Parathyroid adenoma (tissue), 2 donors: Measurements from ENCODE around the gene PPARA.

Experiments used
- H2AFZ ChIP-seq: fragments of 300-600 bp; sonication (generic); one replicate; pipeline ENCODE4 v1.7.0; 2017; ENCODE audit warnings: antibody characterized with exemption, mild to moderate bottlenecking
- H3K27ac ChIP-seq: fragments of 300-600 bp; sonication (generic); one replicate; pipeline ENCODE4 v1.7.0; 2017
- H3K27me3 ChIP-seq: fragments of 300-600 bp; sonication (generic); one replicate; pipeline ENCODE4 v1.7.0; 2017; ENCODE audit warnings: low read length; ENCODE audit not compliant: control insufficient read depth, insufficient read depth
- H3K36me3 ChIP-seq: fragments of 300-600 bp; sonication (generic); one replicate; pipeline ENCODE4 v1.7.0; 2017; ENCODE audit warnings: low read length; ENCODE audit not compliant: control insufficient read depth, insufficient read depth
- H3K4me1 ChIP-seq: fragments of 300-600 bp; sonication (generic); one replicate; pipeline ENCODE4 v1.7.0; 2017; ENCODE audit warnings: control low read depth
- H3K4me2 ChIP-seq: fragments of 300-600 bp; sonication (generic); one replicate; pipeline ENCODE4 v1.7.0; 2017; ENCODE audit warnings: low read length
- H3K4me3 ChIP-seq: fragments of 300-600 bp; sonication (generic); one replicate; pipeline ENCODE4 v1.7.0; 2017; ENCODE audit warnings: low read depth, low read length
- H3K79me2 ChIP-seq: fragments of 300-600 bp; sonication (generic); one replicate; pipeline ENCODE4 v1.7.0; 2017; ENCODE audit warnings: control low read depth
- H3K9ac ChIP-seq: fragments of 300-600 bp; sonication (generic); one replicate; pipeline ENCODE4 v1.7.0; 2017; ENCODE audit warnings: mild to moderate bottlenecking
- H3K9me3 ChIP-seq: fragments of 300-600 bp; sonication (generic); one replicate; pipeline ENCODE4 v1.7.0; 2017; ENCODE audit warnings: low read length; ENCODE audit not compliant: control insufficient read depth
- CTCF ChIP-seq: fragments of 300-600 bp; sonication (generic); IDR thresholded peaks from one replicate; pipeline ENCODE4 v1.7.0; 2017; ENCODE audit warnings: antibody characterized with exemption, mild to moderate bottlenecking
- donor health status: primary hyperparathyroidism.

PPARA gene

DNA sequence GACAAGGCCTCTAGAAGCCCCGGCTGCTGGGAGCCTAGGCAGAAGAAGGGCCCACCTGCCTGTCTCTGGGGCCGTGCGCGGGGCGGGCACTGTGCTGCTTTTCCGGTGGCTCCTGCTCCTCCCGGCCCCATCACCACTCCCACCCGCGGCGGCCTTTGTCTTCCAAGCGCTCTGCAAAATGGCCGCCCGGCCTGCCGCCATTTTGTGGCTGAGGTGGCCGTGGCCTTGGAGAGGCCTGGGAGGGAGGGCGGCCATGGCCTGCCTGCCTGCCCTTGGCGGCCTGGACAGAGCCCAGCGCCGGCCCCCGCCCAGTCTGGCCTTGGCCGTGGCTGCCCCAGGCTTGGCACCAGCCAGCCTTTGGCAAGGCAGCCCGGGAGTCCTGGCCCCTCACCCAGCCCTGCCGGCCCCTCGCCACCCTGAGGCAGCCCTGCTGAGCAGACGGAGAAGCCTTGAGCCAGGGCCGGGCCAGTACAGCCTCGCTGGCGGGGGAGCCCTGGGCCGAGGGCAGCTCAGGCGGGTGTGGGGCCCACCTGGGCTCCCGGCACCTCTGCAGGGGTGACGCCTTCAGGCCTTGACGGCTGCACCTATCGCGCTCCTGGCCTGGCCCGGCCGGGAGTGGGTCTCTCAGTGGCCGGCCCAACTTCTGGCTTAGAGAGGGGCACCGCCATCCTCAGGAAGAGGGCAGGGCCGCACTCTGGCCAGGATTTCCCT, 46.0 kb upstream of the PPARA start:
- Histone ChIP-seq H3K4me1 (no peaks in the 10 kb centered on the region), H2AFZ (no peak overlapping the region), H3K36me3 (no peaks in the 10 kb centered on the region), H3K4me2 (no peak overlapping the region), H3K79me2 (no peaks in the 10 kb centered on the region), H3K4me3 (no peak overlapping the region), H3K27ac (no peak overlapping the region), H3K27me3 (no peaks in the 10 kb centered on the region), H3K9me3 (no peaks in the 10 kb centered on the region), H3K9ac (no peak overlapping the region)
- no peak for TF ChIP-seq CTCF

DNA sequence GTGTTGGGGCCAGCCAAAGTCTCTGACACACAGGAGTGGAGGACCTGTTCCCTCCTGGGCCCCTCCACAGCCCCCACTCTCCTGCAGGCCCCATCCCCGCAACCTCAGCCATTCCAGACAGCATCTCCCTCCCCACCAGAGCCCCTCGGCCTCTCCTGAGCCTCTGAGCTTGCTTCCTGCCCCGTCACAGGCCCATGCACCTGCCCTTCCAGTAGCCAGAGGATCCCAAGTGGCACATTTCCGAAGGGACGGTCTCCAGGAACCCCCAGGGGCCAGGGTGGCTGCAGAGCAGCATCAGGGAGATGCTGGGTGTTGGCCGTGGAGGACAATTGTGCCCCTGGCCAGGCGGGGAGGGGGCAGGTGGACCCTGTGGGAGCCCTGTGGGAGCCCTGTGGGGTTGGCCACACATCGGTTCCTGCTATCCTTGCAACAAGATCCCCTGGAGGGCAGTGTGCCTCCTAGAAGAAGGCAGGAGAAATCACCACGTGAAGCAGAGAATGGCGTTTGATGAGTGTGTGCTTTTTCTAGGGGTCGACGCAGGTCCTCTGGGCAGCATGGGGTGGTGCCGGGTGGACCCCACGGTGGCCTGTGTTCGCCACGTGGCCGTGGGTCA, 45.3 kb upstream of the PPARA start:
- H3K4me2 ChIP-seq = no peak overlapping the region
- H3K9ac ChIP-seq = no peak overlapping the region
- H3K27me3 ChIP-seq = no peaks in the 10 kb centered on the region
- no peaks in the 10 kb centered on the region for H3K79me2 ChIP-seq
- H3K4me1 ChIP-seq = no peaks in the 10 kb centered on the region
- no peak overlapping the region for H2AFZ ChIP-seq
- TF ChIP-seq CTCF = no peak
- no peak overlapping the region for H3K27ac ChIP-seq
- H3K4me3 ChIP-seq = no peak overlapping the region
- no peaks in the 10 kb centered on the region for H3K9me3 ChIP-seq
- H3K36me3 ChIP-seq = no peaks in the 10 kb centered on the region

GRCh38 chr22:46105494-46106278, 44.6 kb upstream of the PPARA start:
- no peaks in the 10 kb centered on the region for H3K9me3 ChIP-seq
- no peak overlapping the region for H3K9ac ChIP-seq
- no peak overlapping the region for H3K4me2 ChIP-seq
- no peak overlapping the region for H2AFZ ChIP-seq
- H3K27ac ChIP-seq = no peak overlapping the region
- no peaks in the 10 kb centered on the region for H3K36me3 ChIP-seq
- no peaks in the 10 kb centered on the region for H3K79me2 ChIP-seq
- no peak for TF ChIP-seq CTCF
- no peaks in the 10 kb centered on the region for H3K27me3 ChIP-seq
- H3K4me1 ChIP-seq = no peaks in the 10 kb centered on the region
- H3K4me3 ChIP-seq = no peak overlapping the region

- Histone ChIP-seq H3K9me3 (no peaks in the 10 kb centered on the region), H3K27ac (no peak overlapping the region), H3K79me2 (no peaks in the 10 kb centered on the region), H3K4me2 (no peak overlapping the region), H3K36me3 (no peaks in the 10 kb centered on the region), H3K4me1 (no peaks in the 10 kb centered on the region), H3K27me3 (no peaks in the 10 kb centered on the region), H3K9ac (no peak overlapping the region), H3K4me3 (no peak overlapping the region), H2AFZ (no peak overlapping the region)
- TF ChIP-seq CTCF = no peak
Observed at GRCh38 chr22:46106279-46107022, 43.9 kb upstream of the PPARA start.
